BE2C (cell line): Measurements from ENCODE around the gene SEC14L5.
"Not testable (repeated sequence)": the region's sequence is repeated elsewhere in the genome, so short reads cannot be mapped to it uniquely, and the experiment has no call there.

ENCODE experiments used
- DNase-seq: peaks from one replicate; pipeline ENCODE4 v3.0.0-alpha.2; 2020
- H3K27me3 ChIP-seq: fragments of 250-450 bp; sonication (Bioruptor Pico); 2 replicates; pipeline ENCODE4 v1.5.1; 2020; ENCODE audit warnings: mild to moderate bottlenecking
- H3K36me3 ChIP-seq: fragments of 250-450 bp; sonication (Bioruptor Pico); 2 replicates; pipeline ENCODE4 v1.5.1; 2020; ENCODE audit warnings: mild to moderate bottlenecking
- H3K4me1 ChIP-seq: fragments of 250-450 bp; sonication (Bioruptor Pico); 2 replicates; pipeline ENCODE4 v1.5.1; 2020
- H3K4me3 ChIP-seq: 2 replicates; pipeline ENCODE4 v1.5.1; 2011; ENCODE audit warnings: low read depth, low read length
- H3K9me3 ChIP-seq: fragments of 250-450 bp; sonication (Bioruptor Pico); 2 replicates; pipeline ENCODE4 v1.5.1; 2020
- CTCF ChIP-seq: IDR thresholded peaks from 2 replicates; pipeline ENCODE4 v1.5.1; 2012; ENCODE audit warnings: mild to moderate bottlenecking, low read depth, low read length

SEC14L5 gene

GRCh38 chr16:4954714-4955113, 3.4 kb upstream of the SEC14L5 start:
- TF ChIP-seq CTCF, result no peak
- peaks cover 14% of the 10 kb centered on the region for H3K27me3 ChIP-seq
- H3K9me3 ChIP-seq, result no peaks in the 10 kb centered on the region
- H3K4me1 ChIP-seq, result no peaks in the 10 kb centered on the region; the same call in 1 of the 2 replicates
- no peaks in the 10 kb centered on the region for H3K36me3 ChIP-seq
- DNase-seq, result no peak
- no peak overlapping the region for H3K4me3 ChIP-seq

GRCh38 chr16:4957420-4957719, 760 bp upstream of the SEC14L5 start:
- H3K27me3 ChIP-seq, result peaks cover 33% of the 10 kb centered on the region
- no peak for TF ChIP-seq CTCF
- no peak for DNase-seq
- H3K36me3 ChIP-seq, result no peaks in the 10 kb centered on the region
- H3K4me3 ChIP-seq, result peak overlapping the region; percentile 55
- no peaks in the 10 kb centered on the region; the same call in 1 of the 2 replicates for H3K4me1 ChIP-seq
- no peaks in the 10 kb centered on the region for H3K9me3 ChIP-seq

- Histone ChIP-seq H3K27me3 (peaks cover 33% of the 10 kb centered on the region), H3K4me1 (no peaks in the 10 kb centered on the region; the same call in 1 of the 2 replicates), H3K4me3 (peak overlapping the region; percentile 54), H3K36me3 (no peaks in the 10 kb centered on the region), H3K9me3 (no peaks in the 10 kb centered on the region)
- no peak for TF ChIP-seq CTCF
- no peak for DNase-seq
Observed at GRCh38 chr16:4958510-4959438, 644 bp downstream of the SEC14L5 start.

- no peaks in the 10 kb centered on the region for H3K9me3 ChIP-seq
- TF ChIP-seq CTCF, result no peak
- no peaks in the 10 kb centered on the region for H3K36me3 ChIP-seq
- H3K27me3 ChIP-seq, result peaks cover 33% of the 10 kb centered on the region
- no peaks in the 10 kb centered on the region for H3K4me1 ChIP-seq
- H3K4me3 ChIP-seq, result no peak overlapping the region
- DNase-seq, result no peak
Observed at GRCh38 chr16:4960579-4960978, 2.4 kb downstream of the SEC14L5 start.

GRCh38 chr16:4962716-4963115, 4.6 kb downstream of the SEC14L5 start:
- Histone ChIP-seq H3K9me3 (no peaks in the 10 kb centered on the region), H3K4me1 (no peaks in the 10 kb centered on the region), H3K27me3 (peaks cover 33% of the 10 kb centered on the region), H3K4me3 (no peak overlapping the region), H3K36me3 (no peaks in the 10 kb centered on the region)
- DNase-seq, result no peak
- TF ChIP-seq CTCF, result no peak

GRCh38 chr16:4963527-4963926, 5.4 kb downstream of the SEC14L5 start:
- not testable (repeated sequence) for H3K9me3 ChIP-seq, H3K4me1 ChIP-seq, H3K36me3 ChIP-seq, DNase-seq, H3K4me3 ChIP-seq
- H3K27me3 ChIP-seq, result peaks cover 30% of the 10 kb centered on the region
